Measurements from ENCODE around the gene C17orf50. TPM values are rescaled to one million over a fixed set of nuclear protein-coding genes. Genes with fewer than 3 reads are reported as not detected.

Gene C17orf50
- total and polyA plus RNA-seq, 2 experiments from 2014 or later = not detected

DNA sequence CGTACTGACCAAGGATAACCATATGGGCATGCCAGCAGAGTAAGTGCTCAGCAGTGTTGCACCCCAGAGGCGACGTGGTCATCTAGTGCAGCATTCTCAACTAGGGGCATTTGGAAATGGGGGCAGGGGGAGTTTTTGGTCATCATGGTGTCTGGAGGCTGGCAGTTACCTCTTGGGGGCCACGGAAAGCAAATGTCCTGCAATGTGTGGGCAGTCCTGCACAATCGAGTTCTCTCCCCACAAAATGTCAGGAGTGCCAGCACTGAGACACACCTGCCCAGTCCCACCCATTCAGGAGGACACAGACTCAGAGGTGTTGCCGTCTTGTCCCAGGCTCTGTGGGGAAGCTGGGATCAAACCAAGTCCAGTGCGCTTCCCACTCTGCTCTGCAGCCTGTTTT is 26.3 kb upstream of the C17orf50 start:
- H2AFZ ChIP-seq = no peak overlapping the region
- no peaks in the 10 kb centered on the region for H3K79me2 ChIP-seq
- 94% methylated on average over 7 of the region's 7 CpGs for WGBS (ENCODE audit: low lambda C conversion rate, missing lambda C conversion rate)
- H3K27ac ChIP-seq = no peak overlapping the region
- H3K36me3 ChIP-seq (replicated peaks; ENCODE audit: insufficient read depth, low read depth) = no peaks in the 10 kb centered on the region
- DNase-seq (ENCODE audit: low spot score) = no peak
- H3K27me3 ChIP-seq = no peaks in the 10 kb centered on the region
- peaks cover 5% of the 10 kb centered on the region for H3K4me1 ChIP-seq (ENCODE audit: insufficient read depth)
- H3K9me2 ChIP-seq (replicated peaks; ENCODE audit: insufficient read depth) = no peaks in the 10 kb centered on the region
- H3K4me3 ChIP-seq = no peak overlapping the region
- no peaks in the 10 kb centered on the region for H3K9me3 ChIP-seq (ENCODE audit: low read depth)
- no peak overlapping the region for H3K4me2 ChIP-seq
- no peaks in the 10 kb centered on the region for H4K20me1 ChIP-seq (ENCODE audit: insufficient read depth, poor library complexity, severe bottlenecking)
- TF ChIP-seq, protein P1, sequence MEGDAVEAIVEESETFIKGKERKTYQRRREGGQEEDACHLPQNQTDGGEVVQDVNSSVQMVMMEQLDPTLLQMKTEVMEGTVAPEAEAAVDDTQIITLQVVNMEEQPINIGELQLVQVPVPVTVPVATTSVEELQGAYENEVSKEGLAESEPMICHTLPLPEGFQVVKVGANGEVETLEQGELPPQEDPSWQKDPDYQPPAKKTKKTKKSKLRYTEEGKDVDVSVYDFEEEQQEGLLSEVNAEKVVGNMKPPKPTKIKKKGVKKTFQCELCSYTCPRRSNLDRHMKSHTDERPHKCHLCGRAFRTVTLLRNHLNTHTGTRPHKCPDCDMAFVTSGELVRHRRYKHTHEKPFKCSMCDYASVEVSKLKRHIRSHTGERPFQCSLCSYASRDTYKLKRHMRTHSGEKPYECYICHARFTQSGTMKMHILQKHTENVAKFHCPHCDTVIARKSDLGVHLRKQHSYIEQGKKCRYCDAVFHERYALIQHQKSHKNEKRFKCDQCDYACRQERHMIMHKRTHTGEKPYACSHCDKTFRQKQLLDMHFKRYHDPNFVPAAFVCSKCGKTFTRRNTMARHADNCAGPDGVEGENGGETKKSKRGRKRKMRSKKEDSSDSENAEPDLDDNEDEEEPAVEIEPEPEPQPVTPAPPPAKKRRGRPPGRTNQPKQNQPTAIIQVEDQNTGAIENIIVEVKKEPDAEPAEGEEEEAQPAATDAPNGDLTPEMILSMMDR (IDR thresholded peaks at IDR 0.05; ENCODE audit: poor library complexity) = no peak
- TF ChIP-seq EZH2phosphoT487 (IDR thresholded peaks at IDR 0.05; ENCODE audit: low read depth, severe bottlenecking, unreplicated experiment) (no peak), EZH2 (IDR thresholded peaks at IDR 0.05; ENCODE audit: borderline replicate concordance) (no peak)

- H3K36me3 ChIP-seq (replicated peaks; ENCODE audit: insufficient read depth, low read depth) = no peaks in the 10 kb centered on the region
- H3K9me3 ChIP-seq (ENCODE audit: low read depth) = no peaks in the 10 kb centered on the region
- peaks cover 5% of the 10 kb centered on the region for H3K4me1 ChIP-seq (ENCODE audit: insufficient read depth)
- H4K20me1 ChIP-seq (ENCODE audit: insufficient read depth, poor library complexity, severe bottlenecking) = no peaks in the 10 kb centered on the region
- no peaks in the 10 kb centered on the region for H3K9me2 ChIP-seq (replicated peaks; ENCODE audit: insufficient read depth)
- no peaks in the 10 kb centered on the region for H3K79me2 ChIP-seq
- TF ChIP-seq EZH2phosphoT487 (IDR thresholded peaks at IDR 0.05; ENCODE audit: low read depth, severe bottlenecking, unreplicated experiment) = no peak
- TF ChIP-seq EZH2 (IDR thresholded peaks at IDR 0.05; ENCODE audit: borderline replicate concordance) = no peak
- TF ChIP-seq, protein P1 (IDR thresholded peaks at IDR 0.05; ENCODE audit: poor library complexity) = no peak
- H2AFZ ChIP-seq = no peak overlapping the region
- 96% methylated on average over 29 of the region's 29 CpGs for WGBS (ENCODE audit: low lambda C conversion rate, missing lambda C conversion rate)
- no peak overlapping the region for H3K4me3 ChIP-seq
- no peak for DNase-seq (ENCODE audit: low spot score)
- H3K4me2 ChIP-seq = no peak overlapping the region
- peaks cover 5% of the 10 kb centered on the region for H3K27me3 ChIP-seq
- H3K27ac ChIP-seq = no peak overlapping the region
Measured at GRCh38 chr17:35735036-35735805, 25.5 kb upstream of the C17orf50 start.

GRCh38 chr17:35736236-35736635 is 24.5 kb upstream of the C17orf50 start:
- DNase-seq (ENCODE audit: low spot score) = no peak
- TF ChIP-seq EZH2 (IDR thresholded peaks at IDR 0.05; ENCODE audit: borderline replicate concordance) (no peak), EZH2phosphoT487 (IDR thresholded peaks at IDR 0.05; ENCODE audit: low read depth, severe bottlenecking, unreplicated experiment) (no peak)
- TF ChIP-seq, protein P1 (IDR thresholded peaks at IDR 0.05; ENCODE audit: poor library complexity) = no peak
- Histone ChIP-seq H3K4me1 (ENCODE audit: insufficient read depth) (peaks cover 1% of the 10 kb centered on the region), H3K79me2 (no peaks in the 10 kb centered on the region), H3K9me2 (replicated peaks; ENCODE audit: insufficient read depth) (no peaks in the 10 kb centered on the region), H4K20me1 (ENCODE audit: insufficient read depth, poor library complexity, severe bottlenecking) (no peaks in the 10 kb centered on the region), H3K27me3 (peaks cover 15% of the 10 kb centered on the region), H3K27ac (no peak overlapping the region), H3K36me3 (replicated peaks; ENCODE audit: insufficient read depth, low read depth) (no peaks in the 10 kb centered on the region), H2AFZ (no peak overlapping the region), H3K4me3 (no peak overlapping the region), H3K4me2 (no peak overlapping the region), H3K9me3 (ENCODE audit: low read depth) (no peaks in the 10 kb centered on the region)
- 95% methylated on average over 5 of the region's 5 CpGs for WGBS (ENCODE audit: low lambda C conversion rate, missing lambda C conversion rate)

Data from hepatocyte (in vitro differentiated cells).